Testis (tissue), 3 donors: Measurements from ENCODE around the gene KCNQ1. TPM values are rescaled to one million over a fixed set of nuclear protein-coding genes. Genes with fewer than 3 reads are reported as not detected.

ENCODE experiments used
- DNase-seq: peaks from one replicate; pipeline ENCODE4 v3.0.0-alpha.2; 2019
- H3K27ac ChIP-seq, 2 donors: fragments of 200-600 bp; sonication (generic); one replicate each; pipeline ENCODE4 v1.5.1; 2019
- H3K27me3 ChIP-seq: fragments of 200-600 bp; sonication (generic); one replicate; pipeline ENCODE4 v1.5.1; 2019
- H3K36me3 ChIP-seq: fragments of 200-600 bp; sonication (generic); one replicate; pipeline ENCODE4 v1.5.1; 2017; ENCODE audit warnings: low read depth; ENCODE audit errors: missing control alignments
- H3K4me1 ChIP-seq: fragments of 200-600 bp; sonication (generic); one replicate; pipeline ENCODE4 v1.5.1; 2019
- H3K4me3 ChIP-seq, 2 donors: fragments of 200-600 bp; sonication (generic); one replicate each; pipeline ENCODE4 v1.5.1; 2017 to 2019
- H3K9me3 ChIP-seq: fragments of 200-600 bp; sonication (generic); one replicate; pipeline ENCODE4 v1.5.1; 2017
- CTCF ChIP-seq, 3 experiments: fragments of 450-650 bp in 2 of 3; fragments of 200-600 bp in 1 of 3; sonication (generic) in 1 of 3; IDR thresholded peaks; one replicate each; pipeline ENCODE4 v1.5.1; 2016 to 2019; ENCODE audit warnings: antibody characterized with exemption in 3 of 3, mild to moderate bottlenecking in 2 of 3, moderate library complexity in 1 of 3
- POLR2A ChIP-seq: fragments of 450-650 bp; IDR thresholded peaks from one replicate; pipeline ENCODE4 v1.6.1; 2017; ENCODE audit warnings: antibody characterized with exemption, mild to moderate bottlenecking, moderate library complexity
- WGBS, 2 donors: methylation state at CpG; one replicate each; pipeline ENCODE4 v1.1.5; 2018; 5-methylcytosine and 5-hydroxymethylcytosine counted together
- intact Hi-C: fragments of 100-400 bp; cut with DNase I; formaldehyde crosslinking; loops from one replicate; pipeline ENCODE4 v1.15.1; 2023; ENCODE audit warnings: low total_unique reads
- polyA plus RNA-seq: library from polyadenylated mRNA; stranded (reverse); fragments of 350-450 nt; fragmentation: Illumina TruSeq; extraction: RNeasy Lipid Tissue Mini Kit (QIAGEN cat#74804); gene quantifications from one replicate; pipeline ENCODE4 v1.2.3, GENCODE V29; 2014; ENCODE audit warnings: low read depth, low replicate concordance; ENCODE audit not compliant: insufficient read depth
- total RNA-seq, 2 donors: library from RNA; depleted of rRNA; stranded (reverse); fragments of >200 nt; gene quantifications; one replicate each; pipeline ENCODE4 v1.2.3, GENCODE V29; 2016

The KCNQ1 gene
- total and polyA plus RNA-seq, 3 donors from 2014 or later, result 6.0 to 24.2 (median 12.8) TPM

DNA sequence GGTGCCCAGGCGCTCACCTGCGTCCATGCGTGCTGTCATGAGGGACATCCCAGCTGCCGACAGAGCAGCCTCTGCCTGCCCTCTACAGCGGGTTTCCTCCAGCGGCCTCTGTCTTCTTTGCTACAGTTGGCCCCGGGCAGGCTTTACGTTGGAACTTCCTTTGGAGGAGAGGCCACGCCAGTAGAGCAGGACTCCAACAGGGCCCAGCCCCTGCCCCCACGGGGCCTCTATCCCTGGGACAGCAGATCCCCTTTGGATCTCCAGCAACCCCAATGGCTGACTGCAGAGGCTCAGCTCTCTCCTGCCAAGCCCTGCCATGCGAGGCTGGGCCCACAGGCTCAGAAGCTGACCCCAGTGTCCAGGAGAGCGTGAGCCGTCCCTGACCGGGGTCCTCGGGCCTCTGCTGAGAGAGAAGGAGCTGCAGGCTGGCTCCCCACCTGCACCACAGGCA lies 12.6 kb upstream of the KCNQ1 start:
- no peaks in the 10 kb centered on the region for H3K36me3 ChIP-seq
- TF ChIP-seq CTCF (IDR thresholded peaks at IDR 0.05), result no peak
- intact Hi-C loops, result no loop called here
- 83% methylated on average over 15 of the region's 15 CpGs; no CpG with 5 or more reads in 1 of the 2 donors for WGBS, 2 donors
- H3K27ac ChIP-seq, result no peak overlapping the region
- no peak for DNase-seq
- H3K4me3 ChIP-seq, result no peak overlapping the region
- no peaks in the 10 kb centered on the region for H3K4me1 ChIP-seq
- H3K9me3 ChIP-seq, result no peaks in the 10 kb centered on the region
- H3K27me3 ChIP-seq, result no peaks in the 10 kb centered on the region

GRCh38 chr11:2432628-2433071 lies 12.2 kb upstream of the KCNQ1 start:
- no peak for TF ChIP-seq POLR2A
- TF ChIP-seq CTCF (IDR thresholded peaks at IDR 0.05), result no peak

DNA sequence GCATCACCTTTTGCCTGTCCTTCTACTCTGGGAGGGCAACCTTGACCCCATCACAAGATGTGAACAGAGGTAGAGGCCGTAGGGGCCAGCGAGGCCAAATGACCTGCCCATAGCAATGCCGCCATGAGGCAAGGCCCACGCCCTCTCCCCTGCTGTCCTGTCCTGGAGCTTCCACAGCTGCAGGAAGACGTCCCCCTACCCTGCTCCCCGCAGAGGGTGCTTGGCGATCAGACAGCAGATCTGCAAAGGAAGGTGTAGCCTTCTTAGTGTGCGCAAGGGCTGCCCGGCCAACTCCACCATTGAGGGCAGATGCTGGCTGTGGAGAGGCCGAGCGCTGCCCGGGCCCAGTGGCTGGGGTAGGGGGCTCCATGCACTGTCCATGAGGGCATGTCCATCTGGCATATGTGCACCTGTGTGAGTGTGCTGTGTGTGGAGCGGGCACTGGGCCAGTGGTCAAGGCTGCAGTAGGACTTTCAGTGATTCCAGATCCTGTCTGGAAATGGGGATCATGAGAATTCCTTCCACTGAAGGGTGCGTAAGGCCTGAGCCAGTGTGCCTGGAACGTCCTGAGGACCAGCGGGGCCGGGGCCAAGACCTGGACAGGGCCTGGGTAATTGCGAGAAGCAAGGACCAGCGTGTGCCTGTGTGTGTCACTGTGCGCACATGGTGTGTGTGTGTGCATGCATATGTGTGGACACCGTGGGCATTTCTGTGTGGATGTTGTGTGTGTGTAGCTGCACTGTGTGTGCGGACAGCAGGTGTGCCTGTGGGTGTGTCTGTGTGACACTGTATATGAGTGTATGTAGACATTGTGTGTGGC lies 11.5 kb upstream of the KCNQ1 start:
- 74 to 87% methylated on average over 9 to 22 of the region's 22 CpGs for WGBS, 2 donors
- H3K27me3 ChIP-seq, result no peaks in the 10 kb centered on the region
- no peak overlapping the region for H3K4me3 ChIP-seq
- DNase-seq, result no peak
- no peaks in the 10 kb centered on the region for H3K36me3 ChIP-seq
- intact Hi-C loops, result no loop called here
- no peaks in the 10 kb centered on the region for H3K4me1 ChIP-seq
- TF ChIP-seq CTCF (IDR thresholded peaks at IDR 0.05) (no peak), POLR2A (no peak)
- no peak overlapping the region for H3K27ac ChIP-seq
- no peaks in the 10 kb centered on the region for H3K9me3 ChIP-seq

More at GRCh38 chr11:2432628-2433071, 12.2 kb upstream of the KCNQ1 start:
- H3K9me3 ChIP-seq, result no peaks in the 10 kb centered on the region
- no peaks in the 10 kb centered on the region for H3K36me3 ChIP-seq
- intact Hi-C loops, result no loop called here
- WGBS, 2 donors, result 95% methylated on average over 13 of the region's 13 CpGs; no CpG with 5 or more reads in 1 of the 2 donors
- no peak overlapping the region for H3K27ac ChIP-seq
- no peak for DNase-seq
- H3K4me3 ChIP-seq, result no peak overlapping the region
- no peaks in the 10 kb centered on the region for H3K4me1 ChIP-seq
- no peaks in the 10 kb centered on the region for H3K27me3 ChIP-seq

- H3K9me3 ChIP-seq, result no peaks in the 10 kb centered on the region
- TF ChIP-seq CTCF (IDR thresholded peaks at IDR 0.05), result no peak
- TF ChIP-seq POLR2A, result no peak
Observed at GRCh38 chr11:2434008-2434407, 10.8 kb upstream of the KCNQ1 start.

More at GRCh38 chr11:2434008-2434407, 10.8 kb upstream of the KCNQ1 start:
- Histone ChIP-seq H3K27me3 (no peaks in the 10 kb centered on the region), H3K36me3 (no peaks in the 10 kb centered on the region), H3K4me1 (no peaks in the 10 kb centered on the region), H3K27ac (no peak overlapping the region), H3K4me3 (no peak overlapping the region)
- intact Hi-C loops, result no loop called here
- no peak for DNase-seq
- 88 to 90% methylated on average over 8 of the region's 8 CpGs for WGBS, 2 donors
